Activated CD8-positive, alpha-beta memory T cell treated with anti-CD3 and anti-CD28 coated beads, Interleukin-2, amount 50 U/mL, for 4 hours (primary cell): ENCODE results near the gene BCL11B.

Experiments used
- DNase-seq: peaks from one replicate; pipeline ENCODE4 v3.0.0-alpha.2; 2020

The BCL11B gene

DNA sequence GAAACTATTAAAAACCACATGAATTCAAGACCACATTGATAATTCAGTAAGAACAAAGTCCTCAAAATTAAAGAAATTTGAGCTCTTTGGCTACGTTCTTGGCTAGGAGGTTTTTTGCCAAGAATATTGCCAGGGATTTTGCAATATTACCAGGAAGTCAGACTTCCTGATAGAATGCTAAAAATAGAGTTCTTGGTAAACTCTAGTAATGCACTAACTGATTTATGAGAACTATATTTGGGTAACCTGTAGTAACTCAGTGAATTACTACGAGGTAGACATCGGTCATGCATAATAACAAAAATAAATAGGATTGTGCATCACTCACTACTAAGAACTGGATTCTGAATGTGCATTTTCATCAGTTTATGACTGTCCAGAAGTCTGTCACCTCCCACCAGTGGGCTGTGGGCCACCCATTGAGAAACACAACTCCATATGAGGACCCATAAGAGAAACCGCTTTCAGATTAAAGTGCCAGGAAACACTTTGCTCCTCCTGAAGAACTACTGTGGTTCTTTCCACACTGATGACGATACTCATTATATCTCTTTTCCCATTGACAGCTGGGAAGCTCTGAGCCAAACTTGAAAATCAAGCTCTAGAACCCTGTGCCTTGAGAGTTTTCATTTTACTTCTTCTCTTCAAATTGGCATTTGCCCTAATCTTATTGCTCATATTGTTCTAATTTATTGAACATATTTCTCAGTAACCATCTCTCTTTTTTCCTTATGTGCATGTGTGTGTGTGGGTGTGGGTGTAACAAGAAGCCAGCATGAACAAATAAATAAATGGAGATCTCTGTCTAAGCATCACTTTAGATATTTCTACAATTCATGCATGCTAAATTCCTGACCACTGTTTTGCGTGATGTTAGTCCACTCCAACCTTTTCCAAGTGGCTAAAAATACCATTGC is 116.6 kb downstream of the BCL11B start:
- no peak for DNase-seq

DNA sequence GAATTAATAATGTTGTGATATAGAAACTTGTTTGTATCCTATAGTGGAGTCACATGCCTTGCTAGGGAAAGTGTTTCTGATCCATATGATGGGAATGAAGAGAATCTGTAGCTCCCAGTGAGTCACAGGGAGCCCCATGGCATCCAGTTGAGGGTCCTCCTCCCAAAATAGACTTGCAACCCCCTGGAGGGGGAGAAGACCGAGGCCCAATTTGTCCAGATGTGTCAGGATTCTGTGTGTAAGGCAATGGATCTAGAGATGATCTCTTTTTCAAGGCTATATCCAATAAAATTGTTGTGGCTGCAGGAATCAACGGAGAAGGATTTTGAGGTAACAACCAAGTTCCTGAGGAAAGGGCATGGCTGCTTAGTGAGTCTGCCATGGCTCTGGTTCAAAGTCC is 121.8 kb downstream of the BCL11B start:
- DNase-seq: peak; percentile 1

DNA sequence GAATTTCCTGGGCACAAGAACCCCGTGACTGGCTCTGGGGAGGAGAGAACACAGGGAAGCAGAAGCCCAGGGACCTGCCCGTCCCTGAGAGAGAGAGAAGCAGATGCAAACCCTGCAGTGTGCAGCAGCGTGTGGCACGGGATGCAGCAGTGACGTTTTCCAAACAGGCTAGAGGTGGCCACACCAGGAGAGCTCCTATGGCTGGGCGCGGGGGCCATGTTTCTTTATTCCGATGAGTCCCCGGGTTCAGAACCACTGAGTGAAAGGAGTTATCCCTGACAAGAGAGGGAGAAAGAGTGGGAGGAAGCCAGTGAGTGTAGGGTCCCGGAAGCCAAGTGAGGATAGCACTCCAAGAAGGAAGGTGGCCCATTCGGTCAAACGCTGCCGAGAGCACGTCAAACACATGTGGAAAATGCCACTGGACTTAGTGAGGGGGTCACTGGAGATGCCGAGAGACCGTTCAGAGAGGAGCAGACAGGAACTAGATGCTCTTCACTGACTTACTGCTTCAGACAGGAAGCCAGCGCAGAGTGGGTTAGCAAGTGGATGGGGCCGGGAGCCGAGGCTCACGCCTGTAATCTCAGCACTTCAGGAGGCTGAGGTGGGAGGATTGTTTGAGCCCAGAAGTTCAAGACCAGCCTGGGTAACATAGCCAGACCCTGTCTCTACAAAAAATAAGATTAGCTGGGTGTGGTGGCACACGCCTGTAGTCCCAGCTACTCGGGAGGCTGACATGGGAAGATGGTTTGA is 123.0 kb downstream of the BCL11B start:
- peak; percentile 11 for DNase-seq

DNA sequence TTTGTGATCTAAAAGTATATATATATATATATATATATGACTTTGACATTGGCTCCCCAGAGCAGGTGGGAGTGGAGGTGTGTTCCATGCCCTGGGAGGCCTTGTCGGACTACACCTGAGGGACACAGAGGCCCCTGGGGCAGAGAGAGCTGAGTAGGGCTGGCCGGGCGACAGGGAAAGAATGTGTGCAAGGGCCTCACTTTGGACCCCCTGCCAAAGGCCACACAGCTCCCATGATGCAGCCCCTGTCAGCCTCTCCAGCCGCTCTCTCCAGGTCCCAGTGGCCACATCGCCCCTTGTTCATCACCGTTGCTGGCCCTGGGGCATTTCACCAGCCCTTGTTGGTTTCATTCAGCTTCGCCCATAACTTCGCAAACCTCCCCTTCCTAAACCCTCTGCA is 123.9 kb downstream of the BCL11B start:
- peak; percentile 5 for DNase-seq

DNA sequence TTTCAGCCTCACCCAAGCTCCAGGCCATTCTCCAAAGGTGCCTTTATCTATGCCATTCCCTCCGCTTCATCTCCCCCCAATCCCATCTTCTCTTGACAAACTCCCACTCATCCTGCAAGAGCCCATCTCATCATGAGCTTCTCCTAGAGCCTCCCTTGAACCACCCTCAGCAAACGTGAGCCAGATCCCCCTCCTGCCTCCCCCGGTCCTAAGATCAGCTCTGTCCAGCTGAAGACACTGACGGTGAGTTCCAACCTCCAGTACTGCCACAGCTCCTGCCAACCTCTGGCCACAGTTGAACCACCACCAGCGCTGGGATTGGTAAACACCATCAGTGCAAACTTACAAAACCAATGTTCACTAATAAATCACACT is 124.6 kb downstream of the BCL11B start:
- peak; percentile 4 for DNase-seq

DNA sequence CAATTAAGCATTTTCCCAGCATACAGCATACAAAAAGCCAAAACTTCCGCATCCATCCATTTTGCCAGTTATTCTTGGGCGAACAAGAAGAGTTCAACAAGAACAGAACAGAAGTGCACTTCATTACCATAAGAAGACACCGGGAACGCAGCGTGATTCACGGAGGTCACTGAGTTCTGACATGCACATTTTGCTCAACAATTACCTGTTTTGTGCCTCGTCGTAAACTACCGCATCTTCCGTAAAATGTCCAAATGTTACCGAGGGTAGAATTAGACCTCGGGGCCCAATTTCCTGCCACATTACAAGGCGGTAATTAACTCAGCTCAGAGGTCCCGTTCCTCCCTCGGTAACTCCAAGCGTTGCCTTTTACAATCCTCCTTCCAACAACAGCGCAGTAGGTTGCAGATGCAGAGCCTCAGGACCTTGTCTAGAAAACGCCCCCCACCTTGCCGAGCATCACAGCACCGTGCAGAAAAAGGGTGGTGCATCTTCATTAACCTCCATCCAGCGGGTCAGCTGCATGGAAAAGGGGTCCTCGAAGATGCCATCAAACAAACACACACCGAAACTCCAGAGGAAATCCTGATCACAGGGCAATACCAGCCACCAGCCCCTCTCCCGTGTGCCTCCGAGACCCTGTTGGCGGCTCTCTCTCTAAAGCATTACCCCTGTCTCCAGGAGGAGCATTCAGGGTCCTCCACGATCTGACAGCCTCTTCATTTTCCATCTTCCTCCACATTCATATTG is 125.2 kb downstream of the BCL11B start:
- DNase-seq: peak; percentile 2

DNA sequence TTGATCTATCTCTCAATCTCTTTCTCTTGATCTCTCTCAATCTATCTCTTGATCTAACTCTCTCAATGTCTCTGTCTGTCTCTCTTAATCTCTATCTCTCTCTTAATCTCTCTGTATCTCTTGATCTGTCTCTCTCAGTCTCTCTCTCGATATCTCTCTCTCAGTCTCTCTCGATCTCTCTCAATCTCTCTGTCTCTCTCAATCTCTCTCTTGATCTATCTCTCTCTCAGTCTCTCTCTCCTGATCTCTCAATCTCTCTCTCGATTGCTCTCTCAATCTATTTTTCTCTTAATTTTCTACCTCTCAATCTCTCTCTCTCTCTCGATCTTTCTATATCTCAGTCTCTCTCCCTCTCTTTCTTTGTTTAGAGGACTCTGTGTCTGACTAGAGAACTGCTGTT is 126.7 kb downstream of the BCL11B start:
- no peak for DNase-seq

DNA sequence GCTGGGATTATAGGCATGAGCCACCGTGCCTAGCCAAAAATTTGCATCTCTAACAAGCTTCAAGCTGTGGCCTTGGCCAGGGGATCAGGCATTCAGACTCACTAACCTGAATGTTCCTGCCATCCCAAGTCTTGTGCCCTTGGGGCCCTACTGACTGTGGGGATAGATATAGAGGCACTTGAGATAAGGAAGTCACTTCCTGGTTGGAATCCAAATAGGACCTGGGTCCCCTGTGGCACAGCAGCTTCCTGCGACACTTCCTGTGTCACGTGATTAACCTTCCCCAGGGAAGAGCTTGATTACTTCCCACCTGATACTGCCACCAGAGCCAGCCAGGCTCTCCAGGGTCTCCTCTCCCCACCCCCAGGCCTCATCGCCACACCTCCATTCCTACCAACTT is 128.2 kb downstream of the BCL11B start:
- peak; percentile 1 for DNase-seq

DNA sequence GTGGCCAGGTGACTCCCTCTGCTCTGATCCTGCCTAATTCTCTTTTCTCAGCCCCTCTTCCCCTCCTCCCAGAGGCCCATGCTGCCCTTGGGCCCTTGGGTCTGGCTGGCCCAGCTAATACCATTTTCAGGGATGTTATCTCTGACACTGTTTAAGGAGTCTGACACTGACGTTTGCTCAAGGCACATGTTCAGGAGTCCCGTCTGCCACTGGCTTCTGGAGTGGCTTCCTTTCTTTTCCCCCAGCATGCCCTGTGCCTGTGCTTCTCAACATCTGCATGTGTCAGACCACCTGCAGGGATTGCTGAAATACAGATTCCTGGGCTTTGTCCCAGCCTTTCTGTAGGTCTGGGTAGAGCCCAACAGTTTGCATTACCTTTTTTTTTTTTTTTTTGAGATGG is 128.9 kb downstream of the BCL11B start:
- peak; percentile 8 for DNase-seq

DNA sequence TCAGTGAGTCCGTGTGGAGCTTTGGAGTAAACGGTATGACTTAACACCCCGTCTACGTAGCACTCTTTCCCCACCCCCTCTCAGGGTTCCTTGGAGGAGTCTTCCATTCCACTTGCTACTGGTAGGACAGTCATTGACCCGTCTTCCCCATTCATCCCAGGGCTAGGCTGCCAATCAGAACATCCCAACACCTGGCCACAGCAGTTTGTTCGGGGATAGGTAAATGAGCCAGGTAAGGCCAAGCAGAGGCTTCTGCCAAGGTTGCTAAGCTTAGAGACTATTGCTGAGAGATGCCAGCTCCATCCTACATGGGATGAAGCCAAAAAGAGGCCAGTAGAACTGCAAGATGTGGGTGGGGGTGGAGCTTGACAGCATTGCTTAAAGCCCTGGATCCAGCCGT is 130.8 kb downstream of the BCL11B start:
- no peak for DNase-seq

DNA sequence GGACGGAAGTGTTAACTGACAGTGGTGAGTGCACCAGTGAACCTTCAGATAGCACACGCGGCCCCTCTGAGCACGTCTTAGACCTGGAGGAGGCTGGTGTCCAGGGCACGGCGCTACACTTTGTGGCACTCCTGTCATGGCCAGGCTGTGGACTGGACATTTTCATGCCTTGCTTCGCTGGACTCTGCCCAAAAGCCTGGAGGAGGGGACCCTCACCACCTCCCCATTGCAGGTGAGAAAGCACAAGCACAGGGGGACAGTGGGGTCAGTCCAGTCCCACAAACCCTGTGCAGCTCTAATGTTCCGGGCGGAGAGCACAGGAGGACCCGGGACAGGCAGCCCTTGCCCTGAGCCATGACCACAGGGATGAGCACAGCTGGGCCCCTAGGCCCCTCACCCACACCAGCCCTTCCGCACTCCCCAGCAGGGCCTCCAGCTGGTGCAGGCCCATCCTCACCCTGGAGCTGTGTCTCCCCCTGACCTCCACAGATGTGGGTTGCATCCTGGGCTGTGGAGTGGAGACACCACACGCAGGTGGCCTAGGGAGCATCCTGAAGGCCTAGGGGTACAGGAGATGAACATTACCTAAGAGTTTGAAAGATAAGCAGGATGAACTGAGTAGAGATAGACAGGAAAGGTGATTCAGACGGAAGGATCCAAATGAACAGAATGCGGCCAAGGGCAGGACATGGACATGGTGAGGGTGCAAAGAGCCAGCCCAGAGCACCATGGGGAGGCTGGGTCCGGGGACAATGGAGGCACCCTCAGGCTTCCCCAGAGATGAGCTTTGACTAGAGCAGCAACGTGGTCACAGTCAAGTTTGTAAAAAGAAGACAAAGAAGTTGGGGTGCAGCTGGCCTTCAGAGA is 132.8 kb downstream of the BCL11B start:
- DNase-seq: no peak

DNA sequence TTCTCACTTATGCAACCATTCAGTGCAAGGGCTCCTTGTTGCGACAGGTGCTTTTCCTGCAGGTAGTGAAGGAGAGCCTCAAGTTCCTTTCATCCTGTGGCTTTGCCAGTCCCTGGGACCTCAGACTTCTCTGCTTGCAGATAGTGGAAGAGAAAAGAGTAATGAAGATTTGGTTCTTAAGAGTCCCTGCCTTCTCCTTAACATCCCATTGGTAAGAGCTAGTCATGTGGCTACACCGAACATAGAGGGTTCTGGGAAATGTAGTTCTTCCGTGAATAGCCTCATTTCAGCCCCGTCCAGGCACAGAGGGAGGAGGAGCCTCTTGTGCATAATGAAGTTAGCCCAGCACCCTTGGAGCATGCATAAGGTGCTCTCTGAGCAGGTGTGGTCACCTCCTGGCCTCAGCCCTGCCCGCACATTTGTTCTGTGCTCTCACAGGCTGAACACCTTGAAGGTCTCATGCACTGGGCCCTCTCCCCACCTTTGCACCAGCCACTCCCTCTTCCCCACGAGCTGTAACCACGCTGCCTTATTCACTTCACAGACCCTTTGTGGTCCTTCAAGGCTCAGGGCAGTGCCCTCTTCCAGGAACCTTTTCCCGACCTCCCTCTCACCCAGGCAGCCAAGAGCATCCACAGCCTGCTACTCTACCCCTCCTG is 134.0 kb downstream of the BCL11B start:
- no peak for DNase-seq

DNA sequence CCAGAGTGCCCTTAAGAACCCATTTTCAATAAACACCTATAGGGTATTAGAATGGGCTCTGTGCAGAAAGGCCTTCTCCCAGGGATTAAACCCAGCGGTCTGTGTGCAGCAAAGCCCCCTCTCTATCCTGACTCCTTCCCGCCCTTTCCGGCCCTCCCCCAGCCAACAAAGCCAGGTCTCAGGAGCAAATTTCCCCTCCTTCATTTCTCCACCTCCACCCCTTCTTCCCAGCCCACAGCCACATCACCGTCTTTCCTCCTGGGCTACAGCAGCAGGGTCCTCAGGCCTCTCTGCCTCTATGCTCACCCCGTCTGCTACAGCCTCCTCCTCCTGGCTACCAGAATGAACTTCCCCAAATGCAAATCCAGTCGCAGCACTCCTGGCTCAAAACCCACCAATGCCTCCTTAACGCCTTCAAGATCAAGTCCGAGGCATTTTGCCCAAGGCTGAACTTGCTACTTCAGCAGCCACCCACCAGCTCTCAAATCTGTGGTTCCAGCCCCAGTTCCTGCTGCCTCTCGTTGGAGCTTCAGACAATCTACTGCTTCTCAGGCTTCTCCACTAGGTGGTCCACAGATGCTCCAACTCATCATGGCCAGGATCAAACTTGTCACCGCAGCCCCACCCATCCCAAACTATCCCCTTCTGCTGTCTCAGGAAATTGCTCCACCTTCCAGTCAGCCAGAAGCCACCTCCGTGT is 134.8 kb downstream of the BCL11B start:
- no peak for DNase-seq

DNA sequence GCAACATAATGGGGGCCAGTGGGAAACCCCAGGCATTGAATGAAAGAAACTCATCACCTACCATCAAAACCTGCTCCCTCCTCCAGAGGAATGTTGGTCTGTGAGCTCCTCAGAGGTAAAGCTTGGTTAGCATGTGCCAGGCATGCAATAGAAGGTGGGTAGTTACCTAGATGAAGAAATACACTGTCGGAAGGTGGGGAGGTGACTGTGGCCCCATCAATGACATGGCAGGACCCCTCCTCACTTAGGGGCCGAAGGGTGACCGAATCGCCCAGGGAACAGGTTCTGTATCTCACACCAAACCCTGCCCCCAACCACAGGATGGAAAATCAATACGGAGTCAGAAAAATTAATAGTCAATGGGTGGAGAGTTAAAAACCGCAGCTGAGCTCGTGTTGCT is 135.6 kb downstream of the BCL11B start:
- DNase-seq: no peak

DNA sequence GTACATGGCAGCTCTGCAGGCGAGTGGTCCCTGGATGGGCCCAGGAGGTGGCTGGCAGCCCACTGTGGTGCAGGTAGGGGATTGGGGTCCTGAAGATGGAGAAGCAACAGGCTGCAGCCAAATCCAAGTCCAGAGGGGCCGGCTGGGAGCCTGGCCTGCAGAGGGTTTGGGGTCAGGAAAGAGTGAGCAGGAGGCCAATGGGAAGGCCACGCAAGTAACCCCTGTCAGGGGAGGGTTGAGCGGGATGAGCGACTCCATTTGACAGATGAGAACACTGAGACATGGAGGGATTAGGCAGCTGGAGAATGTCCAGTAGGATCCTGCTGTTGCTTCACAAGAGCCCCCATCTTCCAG is 136.0 kb downstream of the BCL11B start:
- peak; percentile 4 for DNase-seq

DNA sequence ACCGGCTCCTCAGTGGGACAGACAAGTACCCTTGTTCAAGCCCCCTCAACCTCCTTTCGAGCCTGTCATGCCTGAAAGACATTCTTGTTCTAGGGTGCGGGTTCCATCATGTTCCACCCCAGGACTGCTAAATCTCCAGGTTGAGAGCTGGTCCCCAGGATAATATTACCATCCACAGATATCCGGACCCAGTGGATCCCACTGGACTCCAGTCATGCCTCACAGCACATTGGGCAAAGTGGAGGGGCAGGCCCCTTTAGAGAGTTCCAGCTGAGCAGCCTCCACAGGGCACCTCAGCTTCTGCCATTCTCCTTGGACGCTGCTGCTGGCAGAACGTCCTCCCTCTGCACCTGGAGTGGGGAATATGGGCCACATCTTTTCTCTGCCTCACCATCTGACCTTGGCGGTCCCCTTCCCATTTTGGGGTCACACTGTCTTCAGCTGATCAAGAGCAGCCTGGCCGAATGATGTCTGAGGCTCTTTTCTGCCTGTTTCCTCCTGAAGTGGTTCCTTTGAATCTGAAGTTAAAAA is 137.4 kb downstream of the BCL11B start:
- DNase-seq: peak; percentile 7

DNA sequence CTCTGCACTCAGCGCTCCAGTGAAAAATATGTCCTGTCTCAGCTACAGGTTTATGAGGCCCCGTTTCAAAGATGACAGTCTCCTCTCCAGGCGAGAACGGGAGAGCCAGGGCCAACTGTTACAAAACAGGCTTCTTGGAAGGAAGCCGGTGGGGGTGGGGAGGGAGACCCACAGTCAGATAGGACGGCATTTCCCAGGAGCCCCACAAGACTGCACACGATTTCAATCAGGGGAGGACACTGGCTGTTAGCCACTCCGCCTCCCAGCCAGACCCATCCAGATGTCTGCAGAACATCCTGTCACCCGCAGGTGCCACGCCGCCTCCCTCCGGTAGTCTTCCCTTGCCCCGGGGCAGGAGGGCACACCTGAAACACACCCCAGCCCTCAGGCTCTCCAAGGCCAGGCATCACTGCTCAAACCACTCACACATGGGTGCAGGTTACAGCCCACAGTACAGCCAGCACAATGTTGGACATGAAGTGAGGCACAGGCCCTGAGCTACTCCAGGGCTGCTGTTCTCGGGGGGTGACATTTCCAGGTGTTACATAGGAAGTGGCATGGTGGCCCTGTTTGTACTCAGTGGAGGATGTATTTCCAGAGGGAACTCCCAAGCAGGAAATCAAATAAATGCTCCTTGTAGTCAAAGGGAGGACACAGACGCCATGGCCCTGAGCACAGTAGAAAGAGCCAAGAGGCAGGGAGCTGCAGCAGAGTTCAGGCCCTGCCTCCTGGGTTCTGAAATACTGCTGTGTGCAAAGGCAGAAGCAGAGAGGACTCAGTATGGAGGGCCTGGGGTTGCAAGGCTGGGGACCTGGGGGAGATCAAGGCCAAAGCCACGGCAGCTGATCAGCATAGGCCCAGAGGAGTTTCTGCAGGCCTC is 138.1 kb downstream of the BCL11B start:
- DNase-seq: peak; percentile 7

DNA sequence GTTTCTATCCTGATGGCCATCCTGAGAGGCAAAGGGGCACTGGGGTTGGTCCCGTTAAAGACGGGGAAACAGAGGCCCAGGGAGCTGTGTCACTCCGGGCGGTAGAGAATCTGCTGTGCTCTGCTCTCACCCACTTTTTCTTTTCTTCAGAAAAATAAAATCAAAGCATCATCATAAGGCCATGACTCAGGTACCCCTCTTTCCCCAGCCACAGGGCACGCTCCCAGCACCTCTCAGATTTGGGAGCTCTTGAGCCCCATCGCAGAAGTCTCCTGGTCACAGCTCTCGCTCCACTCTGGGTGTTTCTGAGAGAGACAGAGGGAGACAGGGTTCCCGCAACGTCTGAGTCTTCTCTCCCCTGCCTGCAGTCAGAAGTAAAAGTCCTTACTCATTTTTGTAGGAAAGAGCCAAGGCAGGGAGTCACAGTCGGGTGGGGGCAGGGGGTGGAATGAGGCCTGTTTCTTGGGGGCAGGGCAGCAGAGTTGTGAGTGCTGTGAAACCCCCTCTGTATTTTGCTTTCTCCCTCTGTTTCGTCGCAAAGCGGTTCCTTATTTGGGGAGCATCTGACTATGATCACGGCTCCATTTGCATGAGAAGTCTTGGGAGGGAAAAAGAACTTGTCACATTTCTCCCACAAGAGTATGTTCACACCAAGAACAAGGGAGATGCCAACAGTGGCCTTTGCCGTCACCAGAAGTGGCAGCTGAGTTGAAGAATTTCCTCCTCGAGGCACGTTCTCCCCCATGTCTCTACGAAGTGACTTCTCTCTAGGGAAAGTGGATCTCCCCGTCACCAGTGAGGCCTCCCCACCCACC is 139.0 kb downstream of the BCL11B start:
- no peak for DNase-seq

DNA sequence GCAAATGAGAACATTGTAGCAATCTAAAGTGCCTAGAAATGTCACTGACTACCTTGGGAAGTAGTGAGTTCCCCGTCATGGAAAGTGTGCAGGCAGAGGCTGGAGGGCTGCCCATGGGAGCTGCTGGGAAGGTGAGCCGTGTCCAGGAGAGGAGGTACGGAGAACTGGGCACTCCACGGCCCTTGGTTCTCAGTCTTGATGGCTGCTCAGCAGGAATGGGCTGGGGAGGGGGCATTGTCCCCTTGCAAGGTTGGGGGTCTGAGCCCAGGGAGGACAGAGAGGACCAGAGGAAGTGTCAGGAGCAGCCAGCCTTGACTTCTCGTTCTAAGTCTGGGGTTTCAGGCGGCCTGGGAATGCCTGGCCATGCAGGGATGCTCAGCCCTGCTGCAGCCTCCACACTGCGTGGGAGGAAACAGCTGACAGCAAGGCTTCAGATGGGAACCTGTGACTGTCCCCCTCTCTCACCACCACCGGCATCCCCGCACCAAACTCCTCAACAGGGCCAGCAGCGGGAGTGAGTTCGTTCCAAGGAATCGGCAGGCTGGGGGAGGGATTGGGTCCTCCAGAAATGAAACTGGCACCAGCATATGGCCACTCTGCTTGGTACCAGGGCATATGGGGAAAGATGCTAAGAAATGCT is 140.2 kb downstream of the BCL11B start:
- peak; percentile 11 for DNase-seq
